ENCODE measurements around the gene CHMP1B. TPM values are rescaled to one million over a fixed set of nuclear protein-coding genes. Genes with fewer than 3 reads are reported as not detected.

Gene CHMP1B
- total and polyA plus RNA-seq, 9 donors = 21.8 to 58.0 (median 32.8) TPM

DNA sequence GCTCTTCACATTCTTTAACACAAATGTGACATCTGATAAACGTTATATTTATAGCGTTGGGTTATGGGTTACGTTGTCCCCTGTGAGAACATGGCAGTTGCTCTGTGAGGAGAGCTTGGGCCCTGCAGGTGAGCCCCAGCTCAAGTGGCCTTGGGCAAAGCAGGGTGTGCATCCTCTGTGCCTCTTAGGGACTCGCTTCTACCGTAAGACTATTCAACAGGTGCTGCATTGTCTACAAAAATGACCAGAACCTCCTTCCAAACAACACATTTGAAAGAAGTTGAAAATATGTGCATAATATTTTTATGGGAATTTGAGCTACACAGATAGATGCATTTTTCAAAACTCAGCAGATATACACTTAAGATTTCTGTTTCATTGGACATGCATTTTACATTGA is 16.4 kb upstream of the CHMP1B start:
- WGBS, 3 donors = 79 to 82% (median 80%) methylated on average over 5 of the region's 5 CpGs
- H3K4me3 ChIP-seq = no peak overlapping the region
- H3K27me3 ChIP-seq = no peaks in the 10 kb centered on the region
- no peak overlapping the region for H3K27ac ChIP-seq
- no peak for DNase-seq
- no peak for TF ChIP-seq EP300 (IDR thresholded peaks at IDR 0.05)
- TF ChIP-seq, protein P1, sequence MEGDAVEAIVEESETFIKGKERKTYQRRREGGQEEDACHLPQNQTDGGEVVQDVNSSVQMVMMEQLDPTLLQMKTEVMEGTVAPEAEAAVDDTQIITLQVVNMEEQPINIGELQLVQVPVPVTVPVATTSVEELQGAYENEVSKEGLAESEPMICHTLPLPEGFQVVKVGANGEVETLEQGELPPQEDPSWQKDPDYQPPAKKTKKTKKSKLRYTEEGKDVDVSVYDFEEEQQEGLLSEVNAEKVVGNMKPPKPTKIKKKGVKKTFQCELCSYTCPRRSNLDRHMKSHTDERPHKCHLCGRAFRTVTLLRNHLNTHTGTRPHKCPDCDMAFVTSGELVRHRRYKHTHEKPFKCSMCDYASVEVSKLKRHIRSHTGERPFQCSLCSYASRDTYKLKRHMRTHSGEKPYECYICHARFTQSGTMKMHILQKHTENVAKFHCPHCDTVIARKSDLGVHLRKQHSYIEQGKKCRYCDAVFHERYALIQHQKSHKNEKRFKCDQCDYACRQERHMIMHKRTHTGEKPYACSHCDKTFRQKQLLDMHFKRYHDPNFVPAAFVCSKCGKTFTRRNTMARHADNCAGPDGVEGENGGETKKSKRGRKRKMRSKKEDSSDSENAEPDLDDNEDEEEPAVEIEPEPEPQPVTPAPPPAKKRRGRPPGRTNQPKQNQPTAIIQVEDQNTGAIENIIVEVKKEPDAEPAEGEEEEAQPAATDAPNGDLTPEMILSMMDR (IDR thresholded peaks at IDR 0.05) = no peak
- no peak for TF ChIP-seq POLR2A (IDR thresholded peaks at IDR 0.05)
- intact Hi-C loops (cut with DNase I) = no loop called here
- H3K36me3 ChIP-seq = no peaks in the 10 kb centered on the region
- H3K4me1 ChIP-seq (ENCODE audit: insufficient read depth) = peaks cover 3% of the 10 kb centered on the region
- no peaks in the 10 kb centered on the region for H3K9me3 ChIP-seq

DNA sequence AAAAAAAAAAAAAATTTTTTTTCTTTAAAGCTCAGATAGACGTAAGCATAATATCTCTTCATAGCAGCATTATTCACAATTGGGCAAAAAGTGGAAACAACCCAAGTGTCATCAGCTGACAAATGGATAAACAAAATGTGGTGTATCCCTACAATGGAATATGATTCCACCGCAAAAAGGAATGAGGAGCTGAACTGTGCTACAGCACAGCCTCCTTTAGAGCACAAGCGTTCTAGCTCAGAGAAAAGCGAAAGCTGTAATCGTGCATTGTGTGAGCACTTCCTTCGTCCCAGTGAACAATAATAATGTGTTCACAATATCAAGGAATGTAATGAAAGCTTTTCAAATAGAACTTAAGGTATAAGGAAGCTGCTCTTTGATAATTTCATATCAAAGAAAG is 11.7 kb upstream of the CHMP1B start:
- intact Hi-C loops (cut with DNase I) = no loop called here
- no peak overlapping the region for H3K27ac ChIP-seq
- WGBS, 3 donors = 72 to 85% (median 79%) methylated on average over 6 of the region's 6 CpGs

DNA sequence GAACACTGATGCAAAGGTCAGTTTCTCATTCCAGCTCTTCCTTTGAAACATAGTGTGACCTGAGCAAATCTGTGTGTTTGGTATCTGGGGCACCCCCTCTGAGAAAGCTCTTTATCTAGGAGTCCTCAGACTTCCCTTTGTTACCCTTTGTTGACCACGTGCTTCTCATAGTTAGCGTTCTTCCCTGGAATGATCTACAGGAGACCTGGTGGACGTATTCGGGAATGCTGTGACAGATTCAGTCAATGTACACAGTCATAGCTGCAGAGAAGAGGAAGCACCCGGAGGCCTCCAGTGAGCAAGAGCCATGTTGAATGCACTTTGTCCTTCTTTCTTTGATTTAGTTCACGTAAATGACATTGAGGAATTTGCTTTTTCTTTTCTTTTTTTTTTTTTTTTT is 10.7 kb upstream of the CHMP1B start:
- intact Hi-C loops (cut with DNase I) = no loop called here
- Histone ChIP-seq H3K27me3 (no peaks in the 10 kb centered on the region), H3K27ac (no peak overlapping the region), H3K36me3 (no peaks in the 10 kb centered on the region), H3K9me3 (no peaks in the 10 kb centered on the region), H3K4me3 (no peak overlapping the region), H3K4me1 (ENCODE audit: insufficient read depth) (no peaks in the 10 kb centered on the region)
- no peak for TF ChIP-seq EP300 (IDR thresholded peaks at IDR 0.05)
- no peak for TF ChIP-seq POLR2A (IDR thresholded peaks at IDR 0.05)
- TF ChIP-seq, protein P1 (IDR thresholded peaks at IDR 0.05) = no peak
- 70 to 73% (median 72%) methylated on average over 6 of the region's 6 CpGs for WGBS, 3 donors
- no peak for DNase-seq

More for the DNA sequence above, 11.7 kb upstream of the CHMP1B start:
- no peaks in the 10 kb centered on the region for H3K36me3 ChIP-seq
- TF ChIP-seq, protein P1 (IDR thresholded peaks at IDR 0.05) = no peak
- no peak for TF ChIP-seq EP300 (IDR thresholded peaks at IDR 0.05)
- no peak for TF ChIP-seq POLR2A (IDR thresholded peaks at IDR 0.05)
- DNase-seq = no peak
- no peak overlapping the region for H3K4me3 ChIP-seq
- H3K4me1 ChIP-seq (ENCODE audit: insufficient read depth) = no peaks in the 10 kb centered on the region
- no peaks in the 10 kb centered on the region for H3K9me3 ChIP-seq
- H3K27me3 ChIP-seq = no peaks in the 10 kb centered on the region

DNA sequence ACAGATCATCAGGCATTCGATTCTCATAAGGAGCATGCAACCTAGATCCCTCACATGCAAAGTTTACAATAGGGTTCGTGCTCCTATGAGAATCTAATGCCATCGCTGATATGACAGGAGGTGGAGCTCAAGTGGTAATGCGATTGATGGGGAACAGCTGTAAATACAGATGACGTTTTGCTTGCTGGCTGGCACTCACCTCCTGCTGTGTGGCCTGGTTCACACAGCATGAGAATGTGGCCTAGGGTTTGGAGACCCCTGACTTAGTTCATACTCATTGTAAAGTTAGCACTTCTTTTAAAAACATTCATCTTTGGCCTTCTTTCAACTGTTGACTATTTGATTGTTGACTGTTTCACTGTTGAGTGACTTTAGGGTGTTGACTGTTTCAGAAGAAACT is 8.7 kb upstream of the CHMP1B start:
- Histone ChIP-seq H3K27ac (no peak overlapping the region), H3K4me1 (ENCODE audit: insufficient read depth) (no peaks in the 10 kb centered on the region), H3K9me3 (no peaks in the 10 kb centered on the region), H3K27me3 (no peaks in the 10 kb centered on the region), H3K36me3 (no peaks in the 10 kb centered on the region), H3K4me3 (no peak overlapping the region)
- TF ChIP-seq EP300 (IDR thresholded peaks at IDR 0.05) (no peak), POLR2A (IDR thresholded peaks at IDR 0.05) (no peak)
- TF ChIP-seq, protein P1 (IDR thresholded peaks at IDR 0.05) = no peak
- DNase-seq = no peak
- intact Hi-C loops (cut with DNase I) = no loop called here
- 83 to 86% (median 86%) methylated on average over 5 of the region's 5 CpGs for WGBS, 3 donors
